Common myeloid progenitor, CD34-positive (primary cell): Measurements from ENCODE around the gene TAOK2.

Experiments used
- CTCF ChIA-PET: fragments of 350-600 bp; sonication (Branson Sonifier 250); formaldehyde crosslinking; loops from one replicate; lab custom pipeline; 2021; ENCODE audit warnings: antibody characterized with exemption; lab: Charles Lee
- POLR2A ChIA-PET: fragments of 350-600 bp; sonication (Branson Sonifier 250); formaldehyde crosslinking; loops from one replicate; lab custom pipeline; 2021; ENCODE audit warnings: antibody characterized with exemption; lab: Charles Lee
- DNase-seq, 3 donors: peaks; one replicate each; pipeline versions ENCODE4 v3.0.0 to v3.0.0-alpha.2; 2013
- H3K27ac ChIP-seq, 2 experiments: 1 replicate in 1 of 2; 2 replicates in 1 of 2; pipeline ENCODE4 v1.7.0; 2013; ENCODE audit warnings: inconsistent platforms in 2 of 2, low read length in 2 of 2, mild to moderate bottlenecking in 2 of 2, low read depth in 1 of 2, moderate library complexity in 1 of 2; ENCODE audit not compliant: severe bottlenecking in 2 of 2, insufficient read depth in 1 of 2, poor library complexity in 1 of 2
- H3K27me3 ChIP-seq, 5 experiments: replicated peaks in 2 of 5; 1 replicate in 3 of 5; 2 replicates in 2 of 5; pipeline versions ENCODE4 v1.6.1 to v1.7.0; 2013; ENCODE audit warnings: low read length in 4 of 5, mild to moderate bottlenecking in 2 of 5, moderate library complexity in 2 of 5, inconsistent platforms in 1 of 5; ENCODE audit not compliant: insufficient read depth in 5 of 5, control insufficient read depth in 4 of 5
- H3K36me3 ChIP-seq, 4 experiments: 1 replicate in 2 of 4; 2 replicates in 2 of 4; pipeline versions ENCODE4 v1.6.1 to v1.7.0; 2013; ENCODE audit warnings: low read length in 3 of 4, control low read depth in 1 of 4, mild to moderate bottlenecking in 1 of 4; ENCODE audit not compliant: control insufficient read depth in 4 of 4, insufficient read depth in 4 of 4
- H3K4me1 ChIP-seq, 4 experiments: 1 replicate in 3 of 4; 2 replicates in 1 of 4; pipeline versions ENCODE4 v1.6.1 to v1.7.1; 2013; ENCODE audit warnings: low read length in 3 of 4, mild to moderate bottlenecking in 3 of 4, control low read depth in 1 of 4, inconsistent platforms in 1 of 4, moderate library complexity in 1 of 4; ENCODE audit not compliant: control insufficient read depth in 4 of 4, insufficient read depth in 4 of 4; ENCODE audit errors: control extremely low read depth in 1 of 4
- H3K4me3 ChIP-seq, 7 experiments: 1 replicate in 4 of 7; 2 replicates in 3 of 7; pipeline versions ENCODE4 v1.5.1 to v1.7.0; 2013; ENCODE audit warnings: mild to moderate bottlenecking in 7 of 7, low read length in 6 of 7, moderate library complexity in 6 of 7, inconsistent platforms in 2 of 7, low read depth in 2 of 7, control low read depth in 1 of 7; ENCODE audit not compliant: insufficient read depth in 4 of 7, control insufficient read depth in 1 of 7; ENCODE audit errors: extremely low read depth in 1 of 7
- H3K9me3 ChIP-seq, 5 experiments: 1 replicate in 4 of 5; 2 replicates in 1 of 5; pipeline versions ENCODE4 v1.6.1 to v1.7.1; 2013; ENCODE audit warnings: low read length in 4 of 5, mild to moderate bottlenecking in 2 of 5, inconsistent platforms in 1 of 5, low read depth in 1 of 5, moderate library complexity in 1 of 5; ENCODE audit not compliant: control insufficient read depth in 4 of 5, insufficient read depth in 2 of 5; ENCODE audit errors: control extremely low read depth in 1 of 5
- WGBS: methylation state at CpG from one replicate; pipeline ENCODE4 v1.1.5; 2013; ENCODE audit not compliant: insufficient coverage; 5-methylcytosine and 5-hydroxymethylcytosine counted together

TAOK2 gene

DNA sequence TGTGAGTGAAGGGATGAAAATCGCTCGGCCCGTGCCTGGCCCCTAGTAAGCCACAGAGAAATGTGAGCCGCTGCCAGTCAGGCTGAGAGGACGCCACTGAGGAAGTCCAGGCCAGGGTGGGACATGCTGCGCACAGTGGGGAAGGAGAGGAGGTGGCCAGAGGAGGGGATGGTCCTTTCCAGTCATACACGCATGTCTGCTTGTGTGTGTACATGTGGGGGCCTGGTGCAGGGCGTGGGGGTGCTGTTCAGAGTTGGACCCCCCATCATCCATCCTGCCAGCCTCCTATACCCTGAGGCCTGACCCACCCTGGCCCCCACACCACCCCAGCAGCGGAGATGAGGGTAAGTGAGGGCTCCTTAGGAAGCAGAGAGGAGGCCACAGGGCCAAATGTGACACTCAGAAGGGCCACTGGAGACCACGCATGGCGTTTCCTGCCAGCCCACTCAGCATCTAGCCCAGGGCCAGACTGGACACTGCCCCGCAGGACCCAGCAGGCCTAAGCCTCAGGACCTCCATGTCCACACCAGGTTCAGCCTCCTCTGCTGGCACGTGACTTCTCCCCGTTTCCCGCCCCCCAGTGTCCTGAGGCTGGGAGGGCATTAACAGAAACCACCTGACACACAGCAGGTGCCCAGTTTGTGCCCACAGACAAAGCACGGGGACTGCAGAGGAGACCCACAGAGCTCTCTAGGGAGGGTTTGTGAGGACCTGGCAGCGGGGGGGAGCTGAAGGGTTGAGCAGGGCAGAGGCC is 30.2 kb downstream of the TAOK2 start:
- 93% methylated on average over 17 of the region's 17 CpGs for WGBS
- Histone ChIP-seq H3K4me3 (no peak overlapping the region), H3K9me3 (no peaks in the 10 kb centered on the region), H3K27me3 (peaks cover 0 to 2% (median 0%) of the 10 kb centered on the region in 5 experiments), H3K27ac (peak overlapping the region in 1 of 2 experiments; percentile 14), H3K36me3 (peaks cover 0 to 49% (median 29%) of the 10 kb centered on the region in 4 experiments), H3K4me1 (peaks cover 0 to 18% (median 15%) of the 10 kb centered on the region in 4 experiments)
- ChIA-PET POLR2A (no interaction called here), CTCF (interaction anchor here (0.6 to 1.8 kb wide), 10 partner anchors 14 to 305 kb away, joined by 3 to 6 read pairs (median 4); partner anchors contain the start of genes KCTD13, TAOK2 and TLCD3B)
- no peak for DNase-seq

DNA sequence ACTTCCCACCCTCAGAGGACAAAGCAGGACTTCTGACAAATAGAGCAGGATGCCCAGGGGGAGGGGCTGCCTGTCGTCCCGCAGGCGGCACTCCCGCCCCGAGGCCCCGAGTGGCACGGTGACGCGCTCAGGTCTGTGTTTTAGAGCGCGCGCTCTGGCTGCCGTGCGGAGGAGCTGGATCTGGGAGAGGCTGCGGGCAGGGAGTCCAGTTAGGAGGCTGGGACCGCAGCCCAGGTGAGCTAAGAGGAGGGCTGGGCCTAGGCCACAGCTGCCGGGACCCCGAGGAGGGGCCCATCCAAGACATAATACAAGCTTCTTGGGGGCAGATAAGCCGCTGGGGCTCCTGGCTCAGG is 30.7 kb downstream of the TAOK2 start:
- Histone ChIP-seq H3K27me3 (peaks cover 0 to 7% (median 2%) of the 10 kb centered on the region in 5 experiments), H3K27ac (peak overlapping the region in 1 of 2 experiments; percentile 14), H3K9me3 (no peaks in the 10 kb centered on the region), H3K36me3 (peaks cover 0 to 44% (median 26%) of the 10 kb centered on the region in 4 experiments), H3K4me1 (peaks cover 0 to 18% (median 15%) of the 10 kb centered on the region in 4 experiments), H3K4me3 (no peak overlapping the region)
- 58% methylated on average over 11 of the region's 19 CpGs for WGBS
- no peak for DNase-seq
- ChIA-PET POLR2A (no interaction called here), CTCF (interaction anchor here (0.6 to 1.8 kb wide), 11 partner anchors 13 to 305 kb away, joined by 3 to 6 read pairs (median 4); partner anchors contain the start of genes KCTD13, TAOK2 and TLCD3B)

DNA sequence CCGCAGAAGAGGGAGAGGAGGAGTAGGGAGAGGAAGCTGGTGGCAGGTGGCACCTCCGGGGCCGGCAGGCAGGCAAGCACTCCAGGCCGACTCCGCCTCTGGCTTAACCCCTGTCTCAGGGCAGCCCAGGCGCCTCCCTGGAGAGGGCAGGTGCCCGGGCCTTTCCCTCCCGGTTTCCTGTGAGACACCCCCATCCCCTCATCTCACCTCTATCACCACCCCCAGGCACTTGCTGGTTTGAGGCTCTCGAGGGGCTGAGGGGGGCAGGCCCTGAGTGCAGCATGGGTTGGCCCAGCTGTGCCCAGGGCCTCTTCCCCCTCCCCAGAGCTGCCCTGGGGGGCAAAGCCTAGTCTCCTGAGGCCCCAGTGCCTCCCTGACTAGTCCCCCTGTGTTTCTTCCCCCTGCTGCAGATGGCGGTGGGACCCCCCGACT is 31.2 kb downstream of the TAOK2 start:
- peaks cover 0 to 40% (median 22%) of the 10 kb centered on the region in 4 experiments for H3K36me3 ChIP-seq

GRCh38 chr16:30005341-30006094 is 31.9 kb downstream of the TAOK2 start:
- WGBS = 78% methylated on average over 23 of the region's 35 CpGs
- DNase-seq = peak; percentile 49 to 72 (median 69)
- H3K27ac ChIP-seq = no peak overlapping the region
- CTCF ChIA-PET = interaction anchor here (0.8 to 1.8 kb wide), 13 partner anchors 9 to 185 kb away, joined by 3 to 6 read pairs (median 4); partner anchors contain the start of genes INO80E, KCTD13, TAOK2 and TLCD3B
- peaks cover 0 to 37% (median 16%) of the 10 kb centered on the region in 4 experiments for H3K36me3 ChIP-seq
- no peaks in the 10 kb centered on the region for H3K9me3 ChIP-seq
- POLR2A ChIA-PET = interaction anchor here (0.5 kb wide), 1 partner anchor 286 kb away, joined by 3 read pairs; no protein-coding TSS in a partner anchor
- H3K4me1 ChIP-seq = peaks cover 0 to 23% (median 19%) of the 10 kb centered on the region in 4 experiments
- peaks cover 0 to 18% (median 6%) of the 10 kb centered on the region in 5 experiments for H3K27me3 ChIP-seq
- H3K4me3 ChIP-seq = no peak overlapping the region

More for the DNA sequence above, 31.2 kb downstream of the TAOK2 start:
- peak in 2 of 3 donors; percentile 43 to 57 for DNase-seq
- no peak overlapping the region for H3K27ac ChIP-seq
- peaks cover 0 to 11% (median 2%) of the 10 kb centered on the region in 5 experiments for H3K27me3 ChIP-seq
- CTCF ChIA-PET = interaction anchor here (0.7 to 1.8 kb wide), 11 partner anchors 13 to 306 kb away, joined by 3 to 6 read pairs (median 4); partner anchors contain the start of genes KCTD13, TAOK2 and TLCD3B
- H3K4me1 ChIP-seq = peaks cover 0 to 18% (median 15%) of the 10 kb centered on the region in 4 experiments
- POLR2A ChIA-PET = no interaction called here
- no peaks in the 10 kb centered on the region for H3K9me3 ChIP-seq
- peak overlapping the region in 2 of 7 experiments; percentile 10 to 11 for H3K4me3 ChIP-seq
- WGBS = 13% methylated on average over 8 of the region's 11 CpGs

DNA sequence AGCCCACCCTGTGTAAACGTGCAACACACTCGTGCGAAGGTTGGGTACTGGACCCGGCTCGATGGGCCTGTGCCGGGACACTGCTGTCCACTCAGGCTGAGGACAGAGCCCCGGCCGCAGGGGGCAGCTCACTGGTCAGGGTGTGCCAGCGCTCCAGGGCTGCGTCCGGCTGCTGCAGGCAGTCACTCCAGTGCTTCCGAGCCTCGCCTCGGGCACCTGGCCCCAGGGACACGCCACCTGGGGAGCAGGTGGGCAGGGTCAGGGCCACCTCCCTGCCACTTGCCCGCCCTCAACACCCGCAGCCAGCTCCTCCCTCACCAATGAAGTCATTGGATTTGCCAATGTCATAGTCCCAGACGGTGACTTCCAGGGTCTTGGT is 32.4 kb downstream of the TAOK2 start:
- Histone ChIP-seq H3K4me3 (no peak overlapping the region), H3K36me3 (peaks cover 0 to 37% (median 12%) of the 10 kb centered on the region in 4 experiments), H3K27me3 (peaks cover 0 to 22% (median 6%) of the 10 kb centered on the region in 5 experiments), H3K4me1 (peaks cover 0 to 29% (median 24%) of the 10 kb centered on the region in 4 experiments), H3K27ac (no peak overlapping the region), H3K9me3 (no peaks in the 10 kb centered on the region)
- no peak for DNase-seq
- ChIA-PET POLR2A (no interaction called here), CTCF (interaction anchor here (0.6 to 1.5 kb wide), 13 partner anchors 9 to 414 kb away, joined by 3 to 6 read pairs (median 3); partner anchors contain the start of gene INO80E)
- 94% methylated on average over 17 of the region's 18 CpGs for WGBS

GRCh38 chr16:30006659-30007377 is 33.1 kb downstream of the TAOK2 start:
- CTCF ChIA-PET = interaction anchor here (0.6 to 1.5 kb wide), 12 partner anchors 10 to 413 kb away, joined by 3 to 6 read pairs (median 3); partner anchors contain the start of genes INO80E and MVP
- WGBS = 97% methylated on average over 21 of the region's 34 CpGs
- Histone ChIP-seq H3K4me3 (no peak overlapping the region), H3K27ac (no peak overlapping the region), H3K4me1 (peaks cover 0 to 35% (median 28%) of the 10 kb centered on the region in 4 experiments), H3K27me3 (peaks cover 0 to 28% (median 6%) of the 10 kb centered on the region in 5 experiments), H3K9me3 (no peaks in the 10 kb centered on the region), H3K36me3 (peaks cover 0 to 33% (median 9%) of the 10 kb centered on the region in 4 experiments)
- POLR2A ChIA-PET = no interaction called here
- DNase-seq = no peak
